NK-92 (cell line): Measurements from ENCODE around the gene DAPK1.
"Not testable (repeated sequence)": the region's sequence is repeated elsewhere in the genome, so short reads cannot be mapped to it uniquely, and the experiment has no call there.

ENCODE experiments used
- DNase-seq: peaks from one replicate; lab custom pipeline; 2025; ENCODE audit not compliant: unreplicated experiment; lab: John Stamatoyannopoulos, UW

DAPK1 gene

GRCh38 chr9:87725900-87726709 lies 228.4 kb downstream of the DAPK1 start, which contains the start of gene CTSL:
Gene CTSL (plus strand): TSS chr9:87726119. CDS start chr9:87727604, 1,485 bp downstream.
- DNase-seq = no peak

GRCh38 chr9:87729246-87729645 lies 231.6 kb downstream of the DAPK1 start:
- DNase-seq = no peak

- DNase-seq = no peak
Observed at GRCh38 chr9:87731321-87731720, 233.7 kb downstream of the DAPK1 start.

- no peak for DNase-seq
Observed at GRCh38 chr9:87732344-87732743, 234.7 kb downstream of the DAPK1 start.

- no peak for DNase-seq
Observed at GRCh38 chr9:87732756-87733155, 235.1 kb downstream of the DAPK1 start.

GRCh38 chr9:87733273-87734052 lies 235.8 kb downstream of the DAPK1 start:
- no peak for DNase-seq

GRCh38 chr9:87734106-87734505 lies 236.4 kb downstream of the DAPK1 start:
- DNase-seq = no peak

- DNase-seq = no peak
Observed at GRCh38 chr9:87739546-87739945, 241.9 kb downstream of the DAPK1 start.

GRCh38 chr9:87740209-87740608 lies 242.5 kb downstream of the DAPK1 start:
- no peak for DNase-seq

- no peak for DNase-seq
Observed at GRCh38 chr9:87741326-87741725, 243.7 kb downstream of the DAPK1 start.

- DNase-seq = no peak
Observed at GRCh38 chr9:87741891-87742290, 244.2 kb downstream of the DAPK1 start.

GRCh38 chr9:87742813-87743428 lies 245.3 kb downstream of the DAPK1 start:
- no peak for DNase-seq

- not testable (repeated sequence) for DNase-seq
Observed at GRCh38 chr9:87744247-87744646, 246.6 kb downstream of the DAPK1 start.

GRCh38 chr9:87746186-87746585 lies 248.5 kb downstream of the DAPK1 start:
- DNase-seq = no peak

GRCh38 chr9:87748881-87749280 lies 251.2 kb downstream of the DAPK1 start:
- DNase-seq = no peak

GRCh38 chr9:87749335-87750035 lies 251.8 kb downstream of the DAPK1 start:
- DNase-seq = no peak

- no peak for DNase-seq
Observed at GRCh38 chr9:87750726-87751125, 253.1 kb downstream of the DAPK1 start.

GRCh38 chr9:87751423-87751822 lies 253.8 kb downstream of the DAPK1 start:
- no peak for DNase-seq

GRCh38 chr9:87751868-87752267 lies 254.2 kb downstream of the DAPK1 start:
- no peak for DNase-seq

- no peak for DNase-seq
Observed at GRCh38 chr9:87753313-87753712, 255.6 kb downstream of the DAPK1 start.
